BLaER1 (cell line): ENCODE results near the gene ACOT2.
A peak's percentile ranks its signal among the peaks of the same experiment; 100 is the strongest.
"Not testable (repeated sequence)": the region's sequence is repeated elsewhere in the genome, so short reads cannot be mapped to it uniquely, and the experiment has no call there.

Experiments used
- H3K27ac ChIP-seq: shearing (Covaris generic); formaldehyde crosslinking; 2 replicates; pipeline ENCODE4 v1.8.1; 2022
- H3K27me3 ChIP-seq: shearing (Covaris generic); formaldehyde crosslinking; 2 replicates; pipeline ENCODE4 v1.8.1; 2022
- H3K36me3 ChIP-seq: shearing (Covaris generic); formaldehyde crosslinking; 2 replicates; pipeline ENCODE4 v1.8.1; 2022
- H3K4me1 ChIP-seq: shearing (Covaris generic); formaldehyde crosslinking; 2 replicates; pipeline ENCODE4 v1.8.1; 2022
- H3K4me2 ChIP-seq: shearing (Covaris generic); formaldehyde crosslinking; 2 replicates; pipeline ENCODE4 v1.8.1; 2022
- H3K4me3 ChIP-seq: shearing (Covaris generic); formaldehyde crosslinking; 2 replicates; pipeline ENCODE4 v1.8.1; 2022
- H3K9ac ChIP-seq: shearing (Covaris generic); formaldehyde crosslinking; 2 replicates; pipeline ENCODE4 v1.8.1; 2022
- H3K9me3 ChIP-seq: shearing (Covaris generic); formaldehyde crosslinking; 2 replicates; pipeline ENCODE4 v1.8.1; 2022
- H4K20me1 ChIP-seq: shearing (Covaris generic); formaldehyde crosslinking; 2 replicates; pipeline ENCODE4 v1.8.1; 2022
- Cebpa-rat ChIP-seq: shearing (Covaris generic); IDR thresholded peaks from 2 replicates; pipeline ENCODE4 v1.8.1; 2022

The ACOT2 gene

DNA sequence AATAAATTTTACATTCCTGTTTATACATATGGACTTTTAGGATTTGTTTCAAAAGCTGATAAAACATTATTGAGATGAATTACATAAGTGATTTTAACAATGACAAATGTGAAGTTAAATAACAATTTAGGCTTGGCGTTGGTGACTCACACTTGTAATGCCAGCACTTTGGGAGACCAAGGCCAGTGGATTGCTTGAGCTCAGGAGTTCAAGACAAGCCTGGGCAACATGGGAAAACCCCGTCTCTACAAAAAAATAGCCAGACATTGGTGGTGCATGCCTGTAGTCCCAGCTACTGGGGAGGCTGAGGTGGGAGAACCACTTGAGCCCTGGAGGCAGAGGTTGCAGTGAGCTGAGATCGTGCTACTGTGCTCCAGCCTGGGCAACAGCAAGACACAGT, 7.4 kb downstream of the ACOT2 start:
- Histone ChIP-seq H3K9me3 (no peaks in the 10 kb centered on the region), H3K4me1 (no peaks in the 10 kb centered on the region), H3K36me3 (peaks cover 14% of the 10 kb centered on the region; the same call in 1 of the 2 replicates), H4K20me1 (no peaks in the 10 kb centered on the region), H3K4me3 (no peak overlapping the region), H3K27ac (no peak overlapping the region), H3K9ac (no peak overlapping the region), H3K27me3 (no peaks in the 10 kb centered on the region), H3K4me2 (no peak overlapping the region)
- no peak for TF ChIP-seq Cebpa-rat

DNA sequence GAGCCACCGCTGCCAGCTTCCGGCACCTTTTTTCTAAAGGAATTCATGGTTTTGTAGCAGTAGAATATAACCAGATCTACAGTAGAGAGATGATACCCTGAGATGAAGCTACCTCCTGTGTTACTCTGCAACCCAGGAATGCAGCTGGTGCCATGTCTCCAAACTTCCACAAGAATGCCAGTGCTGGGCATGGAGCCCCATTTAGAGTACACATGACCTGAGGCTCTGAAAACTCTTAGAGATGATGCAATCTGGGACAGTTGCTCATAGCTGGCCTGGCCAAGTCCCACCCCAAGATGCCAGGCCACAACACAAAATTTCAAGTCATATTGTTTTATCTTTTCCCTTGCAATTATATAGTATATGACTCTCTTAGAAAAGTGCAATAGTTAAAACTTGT, 8.2 kb downstream of the ACOT2 start:
- not testable (repeated sequence) for H3K4me1 ChIP-seq, H3K27me3 ChIP-seq, H3K4me2 ChIP-seq, H3K27ac ChIP-seq, H3K9me3 ChIP-seq, H4K20me1 ChIP-seq, H3K9ac ChIP-seq, H3K4me3 ChIP-seq
- H3K36me3 ChIP-seq = peaks cover 14% of the 10 kb centered on the region; the same call in 1 of the 2 replicates

DNA sequence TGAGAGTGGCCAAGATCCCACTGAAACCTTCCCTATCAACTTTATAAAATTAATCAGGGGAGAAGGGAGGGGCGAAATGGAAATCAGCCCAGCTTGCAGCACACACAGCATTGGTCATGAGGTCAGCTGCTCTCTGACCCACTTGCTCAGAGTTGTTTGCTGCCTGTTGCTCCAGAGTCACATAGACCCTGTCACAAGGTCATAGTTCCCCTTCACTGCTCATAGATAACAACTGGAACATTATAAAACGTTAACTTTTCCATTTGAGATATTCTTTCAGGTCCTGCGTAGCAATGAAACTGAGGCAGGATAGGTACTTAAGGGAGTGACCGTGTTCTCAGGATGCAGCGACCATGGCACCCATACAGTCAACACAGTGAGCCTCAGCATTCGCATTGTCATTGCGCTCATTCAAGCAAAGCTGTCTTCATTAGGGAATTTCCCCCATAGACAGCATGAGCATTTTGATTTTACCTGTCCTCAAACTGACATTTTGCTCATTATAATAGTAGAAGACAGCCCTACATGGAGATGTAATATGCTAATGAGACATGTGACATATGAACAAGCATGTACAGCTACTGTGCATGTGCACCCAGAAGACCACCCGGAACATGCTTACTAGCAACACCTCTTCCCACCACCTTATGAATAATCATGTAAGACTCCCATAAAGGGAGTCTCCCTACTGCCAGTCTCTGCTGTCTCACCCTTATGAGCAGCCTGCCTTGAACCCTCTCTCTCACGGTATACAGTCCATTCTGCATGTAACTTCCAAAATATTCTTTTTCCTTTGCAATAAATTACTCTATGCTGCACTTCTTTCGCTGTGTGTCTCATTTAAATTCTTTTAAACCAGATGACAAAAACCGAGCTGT, 13.3 kb downstream of the ACOT2 start:
- H3K4me3 ChIP-seq, H3K4me2 ChIP-seq, H4K20me1 ChIP-seq, H3K27ac ChIP-seq, H3K4me1 ChIP-seq, H3K9me3 ChIP-seq, H3K27me3 ChIP-seq, H3K36me3 ChIP-seq, H3K9ac ChIP-seq: not testable (repeated sequence)

DNA sequence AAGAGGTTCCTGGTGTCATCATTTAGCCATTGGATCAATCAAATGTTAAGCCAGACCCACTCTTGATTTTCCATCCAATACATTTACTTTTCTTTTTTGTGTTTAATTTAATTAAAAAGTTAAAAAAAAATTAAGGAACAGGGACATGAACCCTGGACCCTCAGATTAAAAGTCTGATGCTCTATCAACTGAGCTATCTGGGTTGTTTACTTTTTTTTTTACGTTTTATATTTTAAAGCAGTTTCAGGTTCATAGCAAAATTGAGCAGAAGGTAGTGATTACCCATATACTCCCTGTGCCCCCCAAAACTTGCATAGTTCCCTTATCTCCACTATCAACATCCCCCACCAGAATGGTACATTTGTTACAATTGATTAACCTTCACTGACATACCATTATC, 19.7 kb downstream of the ACOT2 start:
- Histone ChIP-seq H3K27ac (no peak overlapping the region), H4K20me1 (no peaks in the 10 kb centered on the region), H3K4me1 (no peaks in the 10 kb centered on the region), H3K4me3 (no peak overlapping the region), H3K27me3 (peaks cover 22% of the 10 kb centered on the region), H3K9me3 (peaks cover 29% of the 10 kb centered on the region), H3K36me3 (no peaks in the 10 kb centered on the region), H3K4me2 (no peak overlapping the region), H3K9ac (no peak overlapping the region)
- TF ChIP-seq Cebpa-rat = no peak

DNA sequence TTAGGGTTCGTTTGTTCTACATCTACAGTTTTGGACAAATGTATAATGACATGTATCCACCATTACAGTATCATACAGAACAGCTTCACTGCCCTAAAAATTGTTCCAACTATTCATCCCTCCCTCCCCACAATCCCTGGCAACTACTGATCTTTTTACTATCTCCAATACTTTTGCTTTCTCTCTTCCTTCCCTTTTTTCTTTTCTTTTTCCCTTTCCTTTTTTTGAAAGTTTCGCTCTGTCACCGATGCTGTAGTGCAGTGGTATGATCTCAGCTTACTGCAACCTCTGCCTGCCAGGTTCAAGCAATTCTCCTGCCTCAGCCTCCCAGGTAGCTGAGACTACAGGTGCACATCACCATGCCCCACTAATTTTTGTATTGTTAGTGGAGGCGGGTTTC, 20.1 kb downstream of the ACOT2 start:
- no peak for TF ChIP-seq Cebpa-rat
- no peaks in the 10 kb centered on the region for H3K36me3 ChIP-seq
- H3K9ac ChIP-seq = no peak overlapping the region
- H3K27me3 ChIP-seq = peaks cover 22% of the 10 kb centered on the region
- H4K20me1 ChIP-seq = no peaks in the 10 kb centered on the region
- H3K27ac ChIP-seq = no peak overlapping the region
- H3K4me3 ChIP-seq = no peak overlapping the region
- H3K4me1 ChIP-seq = no peaks in the 10 kb centered on the region
- peaks cover 29% of the 10 kb centered on the region for H3K9me3 ChIP-seq
- H3K4me2 ChIP-seq = no peak overlapping the region

DNA sequence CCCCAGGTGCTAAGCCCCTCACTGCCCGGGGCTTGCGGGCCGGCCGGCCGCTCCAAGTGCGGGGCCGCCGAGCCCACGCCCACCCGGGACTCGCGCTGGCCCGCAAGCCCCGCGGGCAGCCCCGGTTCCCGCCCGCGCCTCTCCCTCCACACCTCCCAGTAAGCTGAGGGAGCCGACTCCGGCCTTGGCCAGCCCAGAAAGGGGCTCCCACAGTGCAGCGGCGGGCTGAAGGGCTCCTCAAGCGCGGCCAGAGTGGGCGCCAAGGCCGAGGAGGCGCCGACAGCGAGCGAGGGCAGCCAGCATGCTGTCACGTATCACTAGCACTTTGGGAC, 21.6 kb downstream of the ACOT2 start:
- H3K4me3 ChIP-seq, H3K4me2 ChIP-seq, H3K27ac ChIP-seq, H3K9ac ChIP-seq, H3K4me1 ChIP-seq, H3K36me3 ChIP-seq, H4K20me1 ChIP-seq: not testable (repeated sequence)
- peaks cover 22% of the 10 kb centered on the region for H3K27me3 ChIP-seq
- peaks cover 29% of the 10 kb centered on the region for H3K9me3 ChIP-seq

DNA sequence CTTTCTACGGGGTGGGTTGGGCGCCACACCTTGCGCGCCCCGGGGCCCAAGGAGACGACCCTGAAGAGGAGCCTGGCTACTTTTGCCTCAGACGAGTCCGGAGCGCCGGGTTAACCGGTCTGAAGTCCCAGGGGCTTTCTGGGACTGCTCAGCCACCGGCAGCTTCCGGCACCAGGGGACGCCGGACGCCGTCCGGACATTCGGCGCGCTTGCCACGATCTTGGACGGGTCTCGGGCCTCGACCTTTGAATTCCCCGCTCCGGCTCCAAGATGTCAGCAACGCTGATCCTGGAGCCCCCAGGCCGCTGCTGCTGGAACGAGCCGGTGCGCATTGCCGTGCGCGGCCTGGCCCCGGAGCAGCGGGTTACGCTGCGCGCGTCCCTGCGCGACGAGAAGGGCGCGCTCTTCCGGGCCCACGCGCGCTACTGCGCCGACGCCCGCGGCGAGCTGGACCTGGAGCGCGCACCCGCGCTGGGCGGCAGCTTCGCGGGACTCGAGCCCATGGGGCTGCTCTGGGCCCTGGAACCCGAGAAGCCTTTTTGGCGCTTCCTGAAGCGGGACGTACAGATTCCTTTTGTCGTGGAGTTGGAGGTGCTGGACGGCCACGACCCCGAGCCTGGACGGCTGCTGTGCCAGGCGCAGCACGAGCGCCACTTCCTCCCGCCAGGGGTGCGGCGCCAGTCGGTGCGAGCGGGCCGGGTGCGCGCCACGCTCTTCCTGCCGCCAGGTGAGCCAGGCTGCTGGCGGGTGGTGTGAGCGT, 22.9 kb downstream of the ACOT2 start, which contains the start of gene ACOT4:
TSS of gene ACOT4 (plus strand) at position 184 of the 760 bp plus-strand sequence. CDS start at position 271, 87 bp downstream.
- Histone ChIP-seq H3K36me3 (no peaks in the 10 kb centered on the region), H3K4me3 (no peak within 1 kb of the TSS), H3K9ac (no peak within 1 kb of the TSS), H3K27ac (no peak within 1 kb of the TSS), H3K4me2 (peak within 1 kb of the TSS; percentile 0; the same call in 1 of the 2 replicates), H3K27me3 (peaks cover 22% of the 10 kb centered on the region), H3K9me3 (peaks cover 29% of the 10 kb centered on the region), H3K4me1 (no peaks in the 10 kb centered on the region), H4K20me1 (no peaks in the 10 kb centered on the region)
- no peak for TF ChIP-seq Cebpa-rat

DNA sequence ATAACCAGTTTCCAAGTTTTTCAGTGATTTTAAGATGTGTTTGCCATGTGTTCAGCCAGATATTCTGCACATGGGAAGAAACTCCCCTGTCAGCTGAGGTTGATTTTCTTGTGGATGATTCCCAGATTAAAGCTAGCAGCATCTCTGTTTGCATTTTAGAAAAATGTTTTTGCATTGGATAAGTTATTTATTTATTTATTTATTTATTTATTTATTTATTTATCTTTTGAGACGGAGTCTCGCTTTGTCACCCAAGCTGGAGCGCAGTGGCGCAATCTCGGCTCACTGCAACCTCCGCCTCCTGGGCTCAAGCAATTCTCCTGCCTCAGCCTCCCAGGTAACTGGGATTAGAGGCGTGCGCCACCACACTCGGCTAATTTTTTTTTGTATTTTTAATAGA, 25.5 kb downstream of the ACOT2 start:
- no peak for TF ChIP-seq Cebpa-rat
- no peak overlapping the region for H3K4me2 ChIP-seq

DNA sequence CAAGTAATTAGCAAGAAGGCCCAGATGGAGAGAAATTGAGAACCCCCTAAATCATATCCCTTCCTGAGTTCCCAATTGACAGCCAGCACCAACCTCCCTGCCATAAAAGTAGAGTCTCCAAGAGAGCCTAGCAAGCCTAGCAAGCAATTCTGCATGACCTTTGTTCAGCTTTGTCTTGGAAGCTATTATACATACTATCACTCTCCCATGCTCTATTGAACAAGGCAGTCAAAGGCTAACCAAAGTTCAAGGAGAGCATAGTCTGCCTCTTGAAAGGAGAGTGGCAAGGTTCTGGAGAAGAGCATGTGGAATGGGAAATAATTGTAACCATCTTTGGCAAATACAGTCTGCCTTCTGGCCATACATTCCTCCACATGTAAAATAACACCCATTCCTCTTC, 30.5 kb downstream of the ACOT2 start:
- H3K36me3 ChIP-seq = no peaks in the 10 kb centered on the region
- no peak overlapping the region for H3K4me2 ChIP-seq
- no peak overlapping the region for H3K27ac ChIP-seq
- no peak overlapping the region for H3K4me3 ChIP-seq
- H3K4me1 ChIP-seq = no peaks in the 10 kb centered on the region
- no peaks in the 10 kb centered on the region for H3K27me3 ChIP-seq
- no peak for TF ChIP-seq Cebpa-rat
- H3K9me3 ChIP-seq = no peaks in the 10 kb centered on the region
- no peak overlapping the region for H3K9ac ChIP-seq
- no peaks in the 10 kb centered on the region for H4K20me1 ChIP-seq

More for the DNA sequence above, 25.5 kb downstream of the ACOT2 start:
- Histone ChIP-seq H3K27me3 (peaks cover 22% of the 10 kb centered on the region), H3K4me3 (no peak overlapping the region), H3K9ac (no peak overlapping the region), H3K4me1 (no peaks in the 10 kb centered on the region), H3K27ac (no peak overlapping the region), H4K20me1 (no peaks in the 10 kb centered on the region), H3K9me3 (peaks cover 29% of the 10 kb centered on the region), H3K36me3 (no peaks in the 10 kb centered on the region)

DNA sequence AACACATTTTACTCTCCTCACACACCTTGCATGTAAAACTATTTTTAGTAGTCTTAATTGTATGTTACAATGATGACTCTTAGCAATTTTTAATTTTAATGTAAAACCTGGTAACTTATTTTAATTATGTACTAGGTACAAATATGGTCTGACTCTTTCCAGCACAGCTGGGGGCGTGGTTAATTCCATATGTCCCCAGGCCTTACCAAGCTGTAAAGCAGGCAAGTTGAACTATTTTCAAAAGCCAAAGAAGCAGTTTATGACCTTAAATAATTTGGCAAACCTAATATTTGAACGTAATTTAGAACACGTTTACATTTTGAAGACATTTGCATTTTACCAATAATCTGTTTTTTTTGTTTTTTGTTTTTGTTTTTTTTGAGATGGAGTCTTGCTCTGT, 34.0 kb downstream of the ACOT2 start:
- no peak overlapping the region for H3K27ac ChIP-seq
- no peak overlapping the region for H3K4me2 ChIP-seq
- no peaks in the 10 kb centered on the region for H4K20me1 ChIP-seq
- H3K27me3 ChIP-seq = no peaks in the 10 kb centered on the region
- no peak for TF ChIP-seq Cebpa-rat
- H3K9me3 ChIP-seq = peaks cover 17% of the 10 kb centered on the region
- H3K36me3 ChIP-seq = no peaks in the 10 kb centered on the region
- H3K4me1 ChIP-seq = no peaks in the 10 kb centered on the region
- no peak overlapping the region for H3K4me3 ChIP-seq
- no peak overlapping the region for H3K9ac ChIP-seq
